Esophagus squamous epithelium (tissue), 5 donors: ENCODE measurements around the gene GALNT7. TPM values are rescaled to one million over a fixed set of nuclear protein-coding genes. Genes with fewer than 3 reads are reported as not detected.

ENCODE experiments used
- DNase-seq: peaks from one replicate; lab custom pipeline; 2025; lab: John Stamatoyannopoulos, UW
- H3K27ac ChIP-seq, 4 donors: fragments of 200-600 bp; sonication (generic); one replicate each; pipeline ENCODE4 v1.5.1; 2016 to 2019; ENCODE audit warnings: mild to moderate bottlenecking in 1 of 4
- H3K27me3 ChIP-seq, 4 donors: fragments of 200-600 bp; sonication (generic); 1 replicate in 3 of 4; 2 replicates in 1 of 4; pipeline versions ENCODE4 v1.5.1 to v1.6.0; 2017 to 2021; ENCODE audit warnings: antibody characterized with exemption in 1 of 4
- H3K36me3 ChIP-seq, 3 donors: fragments of 200-600 bp; sonication (generic); one replicate each; pipeline ENCODE4 v1.5.1; 2016 to 2019
- H3K4me1 ChIP-seq, 3 donors: fragments of 200-600 bp; sonication (generic); one replicate each; pipeline ENCODE4 v1.5.1; 2017 to 2019
- H3K4me3 ChIP-seq, 4 donors: fragments of 200-600 bp; sonication (generic); 1 replicate in 3 of 4; 2 replicates in 1 of 4; pipeline ENCODE4 v1.5.1; 2016 to 2019; ENCODE audit warnings: mild to moderate bottlenecking in 2 of 4, moderate library complexity in 1 of 4
- H3K9me3 ChIP-seq, 3 donors: fragments of 200-600 bp; sonication (generic); one replicate each; pipeline ENCODE4 v1.5.1; 2016 to 2019
- POLR2A ChIP-seq, 4 donors: fragments of 450-650 bp; IDR thresholded peaks; one replicate each; pipeline ENCODE4 v1.6.1; 2017; ENCODE audit warnings: antibody characterized with exemption in 4 of 4, mild to moderate bottlenecking in 4 of 4, moderate library complexity in 3 of 4
- WGBS, 2 donors: methylation state at CpG; one replicate each; pipeline ENCODE4 v1.1.5; 2018; 5-methylcytosine and 5-hydroxymethylcytosine counted together
- intact Hi-C: fragments of 100-400 bp; cut with DNase I; formaldehyde crosslinking; loops from one replicate; pipeline ENCODE4 v1.15.0; 2022
- total RNA-seq, 4 donors: library from RNA; depleted of rRNA; stranded (reverse); fragments of >200 nt; gene quantifications; one replicate each; pipeline ENCODE4 v1.1.0, GENCODE V29; 2016
- TF ChIP-seq, protein P1 (sequence below), 6 experiments: fragments of 450-650 bp in 4 of 6; fragments of 200-600 bp in 2 of 6; sonication (generic) in 2 of 6; IDR thresholded peaks; one replicate each; pipeline ENCODE4 v1.5.1; 2016 to 2019; ENCODE audit warnings: antibody characterized with exemption in 6 of 6, mild to moderate bottlenecking in 4 of 6, moderate library complexity in 4 of 6
- donor health status: DM: yes; HTN: yes; CAD: no.

Gene GALNT7
- total RNA-seq, 4 donors from 2014 or later: 17.9 to 33.8 (median 23.6) TPM

DNA sequence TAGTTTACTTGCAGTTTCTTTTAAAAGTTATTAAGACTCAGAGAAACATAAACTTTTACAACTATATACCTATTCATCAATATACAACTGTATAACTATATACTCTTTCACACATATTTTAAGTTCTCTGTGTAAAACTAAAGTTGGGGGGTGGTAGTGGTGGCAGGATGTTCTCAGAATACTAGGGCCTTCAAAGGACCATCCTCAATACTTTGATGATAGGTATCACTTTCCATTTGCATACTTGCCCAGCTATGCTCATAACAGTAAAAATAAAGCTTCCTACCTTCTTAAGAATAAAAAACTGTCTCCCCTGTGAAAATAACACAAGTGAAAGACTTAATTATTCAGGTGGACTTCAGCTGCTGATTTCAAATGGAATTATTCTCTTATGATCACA lies 2.9 kb upstream of the GALNT7 start:
- H3K36me3 ChIP-seq: peaks cover 0 to 12% (median 0%) of the 10 kb centered on the region in 3 donors
- H3K4me3 ChIP-seq: no peak overlapping the region
- DNase-seq: no peak
- TF ChIP-seq, protein P1, sequence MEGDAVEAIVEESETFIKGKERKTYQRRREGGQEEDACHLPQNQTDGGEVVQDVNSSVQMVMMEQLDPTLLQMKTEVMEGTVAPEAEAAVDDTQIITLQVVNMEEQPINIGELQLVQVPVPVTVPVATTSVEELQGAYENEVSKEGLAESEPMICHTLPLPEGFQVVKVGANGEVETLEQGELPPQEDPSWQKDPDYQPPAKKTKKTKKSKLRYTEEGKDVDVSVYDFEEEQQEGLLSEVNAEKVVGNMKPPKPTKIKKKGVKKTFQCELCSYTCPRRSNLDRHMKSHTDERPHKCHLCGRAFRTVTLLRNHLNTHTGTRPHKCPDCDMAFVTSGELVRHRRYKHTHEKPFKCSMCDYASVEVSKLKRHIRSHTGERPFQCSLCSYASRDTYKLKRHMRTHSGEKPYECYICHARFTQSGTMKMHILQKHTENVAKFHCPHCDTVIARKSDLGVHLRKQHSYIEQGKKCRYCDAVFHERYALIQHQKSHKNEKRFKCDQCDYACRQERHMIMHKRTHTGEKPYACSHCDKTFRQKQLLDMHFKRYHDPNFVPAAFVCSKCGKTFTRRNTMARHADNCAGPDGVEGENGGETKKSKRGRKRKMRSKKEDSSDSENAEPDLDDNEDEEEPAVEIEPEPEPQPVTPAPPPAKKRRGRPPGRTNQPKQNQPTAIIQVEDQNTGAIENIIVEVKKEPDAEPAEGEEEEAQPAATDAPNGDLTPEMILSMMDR (IDR thresholded peaks at IDR 0.05): no peak
- TF ChIP-seq POLR2A (IDR thresholded peaks at IDR 0.05): no peak
- H3K27ac ChIP-seq: no peak overlapping the region
- intact Hi-C loops: loop anchor here (10.0 kb wide), 1 partner anchor 141 kb away; no protein-coding TSS in a partner anchor
- H3K9me3 ChIP-seq: no peaks in the 10 kb centered on the region
- no peaks in the 10 kb centered on the region for H3K27me3 ChIP-seq
- peaks cover under 1 to 22% (median 9%) of the 10 kb centered on the region in 3 donors for H3K4me1 ChIP-seq

DNA sequence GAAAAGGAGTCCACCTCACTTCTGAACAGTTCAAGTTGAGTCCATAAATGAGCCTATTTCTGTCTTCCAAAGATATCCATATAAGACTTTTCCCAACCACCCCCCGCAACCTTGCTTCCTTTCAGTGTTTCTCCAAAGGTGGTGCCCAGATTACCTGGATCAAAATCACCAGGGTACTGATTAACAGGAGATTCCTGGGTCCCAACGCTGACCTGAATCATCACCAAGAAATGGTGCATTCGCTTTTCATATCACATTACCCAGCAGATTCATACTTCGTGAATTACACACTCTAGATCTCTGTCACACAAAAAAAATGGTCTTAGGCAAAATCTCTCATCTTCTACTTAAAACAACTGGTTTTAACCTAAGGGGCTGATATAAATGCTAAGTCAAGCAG lies 2.1 kb upstream of the GALNT7 start:
- 91 to 92% methylated on average over 4 of the region's 4 CpGs for WGBS, 2 donors
- intact Hi-C loops: loop anchor here (10.0 kb wide), 1 partner anchor 142 kb away; no protein-coding TSS in a partner anchor

DNA sequence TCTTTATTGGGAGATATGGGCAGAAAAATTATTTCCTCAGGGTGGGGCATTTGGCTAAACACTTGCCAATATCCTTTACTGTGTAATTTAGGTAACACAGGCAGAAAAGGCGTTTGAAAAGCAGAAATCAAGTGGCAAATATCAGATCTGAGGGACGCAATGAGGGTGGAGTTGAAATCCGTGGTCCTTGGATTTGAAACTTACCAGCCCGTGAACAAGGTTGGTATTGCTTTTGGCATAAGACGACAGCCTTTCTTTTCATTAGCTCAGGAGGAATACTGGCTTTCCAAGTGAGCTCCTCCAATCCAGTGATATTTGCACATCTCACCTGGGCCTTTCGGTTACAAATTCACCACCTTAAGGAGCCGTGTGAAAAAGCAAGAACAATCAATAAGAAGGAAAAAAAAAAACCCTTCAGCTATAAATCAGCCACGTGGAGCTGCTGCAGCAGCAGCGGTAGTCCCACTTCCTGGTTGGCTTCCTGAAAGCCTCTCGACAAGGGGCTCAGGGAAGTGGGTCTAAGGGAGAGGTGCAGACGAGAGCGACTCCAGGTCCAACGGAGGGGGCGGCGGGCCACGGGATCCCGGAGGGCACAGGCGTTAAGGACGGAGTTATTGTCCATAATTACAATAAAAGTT lies 734 bp upstream of the GALNT7 start:
- peak overlapping the region; percentile 81 to 99 (median 92) for H3K4me3 ChIP-seq
- H3K27me3 ChIP-seq: no peaks in the 10 kb centered on the region
- no peak for DNase-seq
- H3K36me3 ChIP-seq: peaks cover 0 to 12% (median 0%) of the 10 kb centered on the region in 3 donors
- peak overlapping the region; percentile 92 to 96 (median 94) for H3K27ac ChIP-seq
- H3K4me1 ChIP-seq: peaks cover 8 to 42% (median 18%) of the 10 kb centered on the region in 3 donors
- no peaks in the 10 kb centered on the region for H3K9me3 ChIP-seq
- no peak for TF ChIP-seq POLR2A (IDR thresholded peaks at IDR 0.05)
- TF ChIP-seq, protein P1 (IDR thresholded peaks at IDR 0.05): no peak
- intact Hi-C loops: loop anchor here (10.0 kb wide), 1 partner anchor 143 kb away; no protein-coding TSS in a partner anchor
- 2% methylated on average over 17 to 19 of the region's 19 CpGs for WGBS, 2 donors

More for the DNA sequence above, 2.1 kb upstream of the GALNT7 start:
- Histone ChIP-seq H3K27ac (no peak overlapping the region), H3K4me3 (no peak overlapping the region), H3K4me1 (peaks cover 8 to 29% (median 17%) of the 10 kb centered on the region in 3 donors), H3K9me3 (no peaks in the 10 kb centered on the region), H3K27me3 (no peaks in the 10 kb centered on the region), H3K36me3 (peaks cover 0 to 12% (median 0%) of the 10 kb centered on the region in 3 donors)
- TF ChIP-seq POLR2A (IDR thresholded peaks at IDR 0.05): no peak
- TF ChIP-seq, protein P1 (IDR thresholded peaks at IDR 0.05): no peak
- no peak for DNase-seq

DNA sequence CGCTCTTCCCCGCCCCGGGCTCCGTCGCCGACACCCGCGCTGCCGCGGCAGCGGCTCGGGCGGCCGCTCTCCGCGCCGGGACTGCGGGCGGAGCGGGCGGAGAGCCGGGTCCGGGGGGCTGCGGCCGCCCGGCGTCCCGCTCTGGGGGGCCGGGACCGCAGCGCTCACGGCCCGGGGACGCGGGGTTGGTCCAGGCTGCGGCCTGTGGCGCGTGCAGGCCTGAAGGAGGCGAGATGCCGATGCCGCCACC lies 492 bp downstream of the GALNT7 start:
- Histone ChIP-seq H3K27me3 (no peaks in the 10 kb centered on the region), H3K27ac (peak overlapping the region; percentile 92 to 96 (median 94)), H3K9me3 (no peaks in the 10 kb centered on the region), H3K36me3 (peaks cover 0 to 9% (median 0%) of the 10 kb centered on the region in 3 donors), H3K4me3 (peak overlapping the region; percentile 81 to 99 (median 92)), H3K4me1 (peaks cover 8 to 54% (median 18%) of the 10 kb centered on the region in 3 donors)
- no peak for TF ChIP-seq POLR2A (IDR thresholded peaks at IDR 0.05)
- TF ChIP-seq, protein P1 (IDR thresholded peaks at IDR 0.05): no peak
- intact Hi-C loops: loop anchor here (10.0 kb wide), 1 partner anchor 144 kb away; no protein-coding TSS in a partner anchor
- no CpG with 5 or more reads among the region's 41 CpGs for WGBS, 2 donors
- no peak for DNase-seq

DNA sequence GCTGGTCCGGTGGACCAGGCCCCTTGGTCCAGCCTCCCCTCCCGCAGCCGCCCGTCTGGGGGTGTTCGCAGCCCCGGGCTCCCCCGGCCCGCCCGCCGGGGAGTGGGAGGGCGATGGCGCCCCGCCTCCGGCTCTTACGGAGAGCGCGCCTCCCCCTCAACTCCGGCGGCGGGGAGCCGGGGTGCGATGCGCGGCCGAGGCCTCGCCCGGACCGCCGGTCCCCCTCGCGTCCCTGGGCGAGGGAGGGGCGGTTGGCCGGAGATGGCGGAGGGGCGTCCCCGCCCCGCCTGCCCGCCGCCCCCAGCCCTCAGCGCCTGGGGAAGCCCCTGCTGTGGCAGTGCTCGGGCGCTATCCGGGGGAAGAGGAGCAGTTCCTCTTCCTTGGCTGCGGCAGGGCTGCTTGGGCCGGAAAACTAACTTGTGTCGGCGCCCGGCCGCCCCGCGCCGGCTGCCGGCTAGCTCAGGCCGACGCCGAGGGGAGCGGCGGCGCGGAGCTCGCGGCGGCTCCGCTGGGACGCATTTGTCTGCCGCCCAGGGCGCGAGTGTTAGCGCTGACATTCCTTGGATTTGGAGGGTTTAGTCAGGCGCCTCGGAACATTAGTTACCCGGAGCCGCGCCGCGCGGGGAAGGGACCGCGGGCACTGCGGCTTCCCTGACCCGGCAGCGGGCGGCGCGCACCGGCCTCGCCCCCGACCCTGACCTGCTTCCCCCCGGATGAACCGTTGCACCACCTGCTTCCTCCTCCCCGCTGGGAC lies 994 bp downstream of the GALNT7 start:
- H3K4me1 ChIP-seq: peaks cover 8 to 59% (median 18%) of the 10 kb centered on the region in 3 donors
- H3K27ac ChIP-seq: peak overlapping the region; percentile 92 to 96 (median 94)
- peak in 2 of 4 donors; percentile 28 to 61 for TF ChIP-seq POLR2A (IDR thresholded peaks at IDR 0.05)
- TF ChIP-seq, protein P1 (IDR thresholded peaks at IDR 0.05): no peak
- no peaks in the 10 kb centered on the region for H3K27me3 ChIP-seq
- no peak for DNase-seq
- H3K9me3 ChIP-seq: no peaks in the 10 kb centered on the region
- H3K36me3 ChIP-seq: peaks cover 0 to 4% (median 0%) of the 10 kb centered on the region in 3 donors
- intact Hi-C loops: loop anchor here (10.0 kb wide), 2 partner anchors 85 to 145 kb away; no protein-coding TSS in a partner anchor
- peak overlapping the region; percentile 81 to 99 (median 92) for H3K4me3 ChIP-seq
- no CpG with 5 or more reads among the region's 92 CpGs for WGBS, 2 donors
